Measurements from ENCODE around the gene CREBBP. TPM values are rescaled to one million over a fixed set of nuclear protein-coding genes. Genes with fewer than 3 reads are reported as not detected.
A peak's percentile ranks its signal among the peaks of the same experiment; 100 is the strongest.

The CREBBP gene
- total RNA-seq, 6 donors from 2014 or later: 54.1 to 175 (median 99.2) TPM

DNA sequence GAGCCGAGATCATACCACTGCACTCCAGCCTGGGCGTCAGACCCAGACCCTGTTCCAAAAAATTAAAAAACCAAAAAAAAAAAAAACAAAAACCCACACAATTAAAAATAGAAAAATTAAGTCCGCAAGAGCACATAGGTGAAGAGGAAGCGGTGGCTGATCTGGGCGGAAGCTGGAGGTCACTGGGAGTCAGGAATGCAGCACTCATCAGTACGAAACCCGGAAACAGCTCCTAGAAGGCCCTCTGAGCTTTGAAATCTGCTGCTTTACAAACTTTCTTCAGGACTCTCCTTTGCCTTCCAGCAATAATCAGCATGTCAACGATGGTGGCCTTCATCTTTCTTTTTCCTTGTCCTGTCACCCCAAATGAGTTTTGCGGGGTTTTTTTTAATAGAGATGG lies 192.7 kb downstream of the CREBBP start:
- peaks cover 0 to 55% (median 13%) of the 10 kb centered on the region in 4 donors for H3K36me3 ChIP-seq
- no peak overlapping the region for H3K27ac ChIP-seq
- no peak for TF ChIP-seq EP300 (IDR thresholded peaks at IDR 0.05)
- TF ChIP-seq, protein P1, sequence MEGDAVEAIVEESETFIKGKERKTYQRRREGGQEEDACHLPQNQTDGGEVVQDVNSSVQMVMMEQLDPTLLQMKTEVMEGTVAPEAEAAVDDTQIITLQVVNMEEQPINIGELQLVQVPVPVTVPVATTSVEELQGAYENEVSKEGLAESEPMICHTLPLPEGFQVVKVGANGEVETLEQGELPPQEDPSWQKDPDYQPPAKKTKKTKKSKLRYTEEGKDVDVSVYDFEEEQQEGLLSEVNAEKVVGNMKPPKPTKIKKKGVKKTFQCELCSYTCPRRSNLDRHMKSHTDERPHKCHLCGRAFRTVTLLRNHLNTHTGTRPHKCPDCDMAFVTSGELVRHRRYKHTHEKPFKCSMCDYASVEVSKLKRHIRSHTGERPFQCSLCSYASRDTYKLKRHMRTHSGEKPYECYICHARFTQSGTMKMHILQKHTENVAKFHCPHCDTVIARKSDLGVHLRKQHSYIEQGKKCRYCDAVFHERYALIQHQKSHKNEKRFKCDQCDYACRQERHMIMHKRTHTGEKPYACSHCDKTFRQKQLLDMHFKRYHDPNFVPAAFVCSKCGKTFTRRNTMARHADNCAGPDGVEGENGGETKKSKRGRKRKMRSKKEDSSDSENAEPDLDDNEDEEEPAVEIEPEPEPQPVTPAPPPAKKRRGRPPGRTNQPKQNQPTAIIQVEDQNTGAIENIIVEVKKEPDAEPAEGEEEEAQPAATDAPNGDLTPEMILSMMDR (IDR thresholded peaks at IDR 0.05): no peak
- TF ChIP-seq POLR2A (IDR thresholded peaks at IDR 0.05): no peak
- no peak for TF ChIP-seq POLR2AphosphoS5 (IDR thresholded peaks at IDR 0.05)
- no peak for ATAC-seq (ENCODE audit: low FRiP score in 2 of 2)
- H3K4me1 ChIP-seq: peaks cover 6 to 19% (median 7%) of the 10 kb centered on the region in 4 donors
- 90 to 95% methylated on average over 9 of the region's 9 CpGs for WGBS, 2 donors
- no peaks in the 10 kb centered on the region for H3K27me3 ChIP-seq
- no peak overlapping the region for H3K4me3 ChIP-seq
- no peaks in the 10 kb centered on the region for H3K9me3 ChIP-seq
- DNase-seq: no peak

GRCh38 chr16:3687021-3687420 lies 193.5 kb downstream of the CREBBP start:
- ATAC-seq (ENCODE audit: low FRiP score in 2 of 2): no peak
- H3K36me3 ChIP-seq: peaks cover 0 to 61% (median 13%) of the 10 kb centered on the region in 4 donors
- WGBS, 2 donors: 84 to 92% methylated on average over 7 of the region's 7 CpGs

GRCh38 chr16:3681206-3681605 lies 199.3 kb downstream of the CREBBP start:
- 75 to 92% methylated on average over 3 of the region's 3 CpGs for WGBS, 2 donors
- no peaks in the 10 kb centered on the region for H3K27me3 ChIP-seq
- TF ChIP-seq POLR2AphosphoS5 (IDR thresholded peaks at IDR 0.05) (no peak), POLR2A (IDR thresholded peaks at IDR 0.05) (no peak), EP300 (IDR thresholded peaks at IDR 0.05) (no peak)
- TF ChIP-seq, protein P1 (IDR thresholded peaks at IDR 0.05): no peak
- H3K27ac ChIP-seq: no peak overlapping the region
- H3K9me3 ChIP-seq: no peaks in the 10 kb centered on the region
- DNase-seq (no peak), ATAC-seq (ENCODE audit: low FRiP score in 2 of 2) (no peak)
- peaks cover 0 to 78% (median 26%) of the 10 kb centered on the region in 4 donors for H3K36me3 ChIP-seq
- no peak overlapping the region for H3K4me3 ChIP-seq
- peaks cover 0 to 10% (median 5%) of the 10 kb centered on the region in 4 donors for H3K4me1 ChIP-seq

More at GRCh38 chr16:3687021-3687420, 193.5 kb downstream of the CREBBP start:
- no peak for DNase-seq
- Histone ChIP-seq H3K4me1 (peaks cover 6 to 19% (median 7%) of the 10 kb centered on the region in 4 donors), H3K27ac (no peak overlapping the region), H3K27me3 (no peaks in the 10 kb centered on the region), H3K4me3 (no peak overlapping the region), H3K9me3 (no peaks in the 10 kb centered on the region)
- TF ChIP-seq, protein P1 (IDR thresholded peaks at IDR 0.05): no peak
- TF ChIP-seq POLR2AphosphoS5 (IDR thresholded peaks at IDR 0.05): no peak
- no peak for TF ChIP-seq EP300 (IDR thresholded peaks at IDR 0.05)
- TF ChIP-seq POLR2A (IDR thresholded peaks at IDR 0.05): no peak

- Histone ChIP-seq H3K9me3 (no peaks in the 10 kb centered on the region), H3K27ac (no peak overlapping the region), H3K4me1 (peaks cover 0 to 16% (median 5%) of the 10 kb centered on the region in 4 donors), H3K36me3 (peaks cover 3 to 79% (median 44%) of the 10 kb centered on the region in 4 donors), H3K27me3 (no peaks in the 10 kb centered on the region), H3K4me3 (no peak overlapping the region)
- DNase-seq (no peak), ATAC-seq (ENCODE audit: low FRiP score in 2 of 2) (no peak)
- TF ChIP-seq POLR2A (IDR thresholded peaks at IDR 0.05): no peak
- 94% methylated on average over 11 of the region's 11 CpGs for WGBS, 2 donors
These were observed 202.5 kb downstream of the CREBBP start for GRCh38 chr16:3677994-3678393.

GRCh38 chr16:3675601-3676130 lies 204.8 kb downstream of the CREBBP start:
- H3K9me3 ChIP-seq: no peaks in the 10 kb centered on the region
- DNase-seq (peak in 1 of 2 donors; percentile 66), ATAC-seq (ENCODE audit: low FRiP score in 2 of 2) (no peak)
- H3K36me3 ChIP-seq: peaks cover 3 to 85% (median 52%) of the 10 kb centered on the region in 4 donors
- WGBS, 2 donors: 93 to 95% methylated on average over 10 to 18 of the region's 24 CpGs
- no peak overlapping the region for H3K4me3 ChIP-seq
- TF ChIP-seq, protein P1 (IDR thresholded peaks at IDR 0.05): no peak
- TF ChIP-seq POLR2AphosphoS5 (IDR thresholded peaks at IDR 0.05): no peak
- no peak for TF ChIP-seq EP300 (IDR thresholded peaks at IDR 0.05)
- no peak for TF ChIP-seq POLR2A (IDR thresholded peaks at IDR 0.05)
- H3K27ac ChIP-seq: no peak overlapping the region
- no peaks in the 10 kb centered on the region for H3K27me3 ChIP-seq
- peaks cover 0 to 16% (median 5%) of the 10 kb centered on the region in 4 donors for H3K4me1 ChIP-seq

Other genes starting within 250 kb of the CREBBP start
- gene DNASE1, start 226.0 kb downstream of the CREBBP start, total RNA-seq: 10 to 100 TPM in 4 of 6 donors, 1 to 10 TPM in 2; 6.4 to 34.6 (median 18.7) TPM
- 10 to 100 TPM; 48.0 to 81.7 (median 55.0) TPM for gene TRAP1, start 163.2 kb downstream of the CREBBP start, total RNA-seq
- gene ADCY9, start 235.7 kb upstream of the CREBBP start, total RNA-seq: 10 to 100 TPM; 46.0 to 80.7 (median 68.4) TPM

Data from upper lobe of left lung (tissue), 6 donors.